Measurements from ENCODE around the gene RABGAP1L. TPM values are rescaled to one million over a fixed set of nuclear protein-coding genes. Genes with fewer than 3 reads are reported as not detected.

RABGAP1L gene
- total RNA-seq, 4 donors from 2014 or later, result 70.5 to 100 (median 92.6) TPM

DNA sequence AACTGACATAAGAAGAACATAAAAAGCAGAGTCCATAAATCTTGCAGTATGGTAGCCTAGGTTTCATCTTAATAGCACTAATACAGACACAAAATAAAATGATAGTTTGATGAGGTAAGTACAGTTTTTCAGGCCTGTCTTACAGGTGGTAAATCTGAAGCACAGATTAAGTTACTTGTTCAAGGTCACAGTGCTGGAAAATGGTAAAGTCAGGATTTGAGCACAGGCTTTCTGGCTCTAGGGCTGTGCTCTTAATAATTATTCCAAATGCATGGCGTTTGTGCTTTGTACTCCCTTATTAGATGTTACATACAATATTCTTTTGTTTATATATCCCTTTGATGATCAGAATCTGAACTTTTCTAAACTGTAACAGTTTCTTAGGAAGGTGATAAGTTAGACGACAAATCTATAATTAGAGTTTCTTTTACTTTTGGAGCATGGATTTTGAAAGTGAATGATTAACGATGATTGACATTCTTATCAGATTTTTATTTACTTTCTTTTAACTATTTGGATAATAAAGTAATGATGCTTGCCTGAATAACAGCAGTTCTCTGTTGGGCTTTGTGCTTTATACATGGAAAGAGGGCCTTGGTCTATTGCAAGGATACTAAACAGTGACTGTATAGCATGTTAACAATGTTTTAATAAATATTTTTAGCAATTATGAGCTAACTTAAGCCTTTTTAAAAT lies 738.9 kb downstream of the RABGAP1L start:
- no peaks in the 10 kb centered on the region for H3K4me1 ChIP-seq
- intact Hi-C loops (cut with DNase I), result no loop called here
- 96% methylated on average over 3 of the region's 3 CpGs for WGBS, 2 donors
- no peak for TF ChIP-seq POLR2A (IDR thresholded peaks at IDR 0.05)
- TF ChIP-seq, protein P1, sequence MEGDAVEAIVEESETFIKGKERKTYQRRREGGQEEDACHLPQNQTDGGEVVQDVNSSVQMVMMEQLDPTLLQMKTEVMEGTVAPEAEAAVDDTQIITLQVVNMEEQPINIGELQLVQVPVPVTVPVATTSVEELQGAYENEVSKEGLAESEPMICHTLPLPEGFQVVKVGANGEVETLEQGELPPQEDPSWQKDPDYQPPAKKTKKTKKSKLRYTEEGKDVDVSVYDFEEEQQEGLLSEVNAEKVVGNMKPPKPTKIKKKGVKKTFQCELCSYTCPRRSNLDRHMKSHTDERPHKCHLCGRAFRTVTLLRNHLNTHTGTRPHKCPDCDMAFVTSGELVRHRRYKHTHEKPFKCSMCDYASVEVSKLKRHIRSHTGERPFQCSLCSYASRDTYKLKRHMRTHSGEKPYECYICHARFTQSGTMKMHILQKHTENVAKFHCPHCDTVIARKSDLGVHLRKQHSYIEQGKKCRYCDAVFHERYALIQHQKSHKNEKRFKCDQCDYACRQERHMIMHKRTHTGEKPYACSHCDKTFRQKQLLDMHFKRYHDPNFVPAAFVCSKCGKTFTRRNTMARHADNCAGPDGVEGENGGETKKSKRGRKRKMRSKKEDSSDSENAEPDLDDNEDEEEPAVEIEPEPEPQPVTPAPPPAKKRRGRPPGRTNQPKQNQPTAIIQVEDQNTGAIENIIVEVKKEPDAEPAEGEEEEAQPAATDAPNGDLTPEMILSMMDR (IDR thresholded peaks at IDR 0.05), result no peak
- no peaks in the 10 kb centered on the region for H3K27me3 ChIP-seq
- no peaks in the 10 kb centered on the region for H3K9me3 ChIP-seq
- H3K27ac ChIP-seq, result no peak overlapping the region
- no peak overlapping the region for H3K4me3 ChIP-seq (replicated peaks in 1 of 3)
- DNase-seq, result no peak
- no peaks in the 10 kb centered on the region for H3K36me3 ChIP-seq

DNA sequence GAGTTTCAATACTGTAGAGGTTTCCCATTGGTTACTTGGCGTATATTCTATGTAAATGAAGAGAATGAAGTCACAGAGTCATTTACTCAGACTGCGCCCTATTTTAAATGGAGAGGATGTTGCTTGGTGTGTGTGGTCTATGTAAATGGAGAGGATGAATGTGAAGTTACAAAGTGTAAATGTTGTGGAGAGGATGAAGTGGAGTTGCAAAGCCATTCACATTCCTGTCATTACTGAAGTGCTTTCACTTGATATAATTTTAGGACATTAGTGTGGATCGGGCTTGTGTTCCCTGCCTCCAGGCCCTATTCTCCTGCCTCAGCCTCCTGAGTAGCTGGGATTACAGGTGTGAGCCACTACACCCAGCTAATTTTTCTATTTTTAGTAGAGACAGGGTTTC lies 741.0 kb downstream of the RABGAP1L start:
- no peak overlapping the region for H3K27ac ChIP-seq
- H3K36me3 ChIP-seq, result no peaks in the 10 kb centered on the region
- no peak for DNase-seq
- H3K4me3 ChIP-seq (replicated peaks in 1 of 3), result no peak overlapping the region
- no peaks in the 10 kb centered on the region for H3K9me3 ChIP-seq
- TF ChIP-seq POLR2A (IDR thresholded peaks at IDR 0.05), result no peak
- TF ChIP-seq, protein P1 (IDR thresholded peaks at IDR 0.05), result no peak
- intact Hi-C loops (cut with DNase I), result no loop called here
- no peaks in the 10 kb centered on the region for H3K27me3 ChIP-seq
- WGBS, 2 donors, result 96 to 97% methylated on average over 3 of the region's 3 CpGs
- H3K4me1 ChIP-seq, result no peaks in the 10 kb centered on the region

DNA sequence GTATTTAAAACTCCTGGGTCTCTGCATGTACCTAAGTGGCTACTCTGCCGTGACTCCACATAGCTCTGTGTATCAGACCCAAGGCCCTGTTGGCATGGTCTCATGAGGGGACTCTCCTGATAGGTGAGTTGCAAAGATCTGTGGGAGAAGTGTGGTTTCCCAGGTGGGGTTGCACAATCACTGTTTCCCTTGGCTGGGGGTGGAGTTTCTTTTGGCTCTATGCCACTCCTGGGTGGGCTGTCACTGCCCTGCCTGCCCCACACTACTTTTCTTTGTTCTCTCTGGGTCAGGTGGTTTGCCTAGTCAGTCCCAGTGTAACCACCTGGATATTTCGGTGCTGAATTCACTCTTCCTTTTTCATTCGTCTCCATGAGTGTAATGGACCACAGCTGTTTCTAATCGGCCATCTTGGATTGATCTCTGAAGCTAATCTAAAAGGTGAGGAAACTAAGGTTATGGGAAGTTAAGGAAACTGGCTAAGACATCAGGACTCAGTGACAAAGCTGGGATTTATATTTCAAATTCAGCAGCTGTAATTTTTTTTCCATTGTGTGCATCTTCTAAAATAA lies 743.3 kb downstream of the RABGAP1L start:
- Histone ChIP-seq H3K27me3 (no peaks in the 10 kb centered on the region), H3K36me3 (no peaks in the 10 kb centered on the region), H3K4me1 (no peaks in the 10 kb centered on the region), H3K4me3 (replicated peaks in 1 of 3) (no peak overlapping the region), H3K9me3 (no peaks in the 10 kb centered on the region), H3K27ac (no peak overlapping the region)
- DNase-seq, result no peak
- TF ChIP-seq POLR2A (IDR thresholded peaks at IDR 0.05), result no peak
- TF ChIP-seq, protein P1 (IDR thresholded peaks at IDR 0.05), result no peak
- 74 to 84% methylated on average over 4 of the region's 4 CpGs for WGBS, 2 donors
- intact Hi-C loops (cut with DNase I), result no loop called here

GRCh38 chr1:174911606-174912005 lies 752.3 kb downstream of the RABGAP1L start:
- H3K4me3 ChIP-seq (replicated peaks in 1 of 3), result no peak overlapping the region
- no peak for TF ChIP-seq POLR2A (IDR thresholded peaks at IDR 0.05)
- TF ChIP-seq, protein P1 (IDR thresholded peaks at IDR 0.05), result no peak

DNA sequence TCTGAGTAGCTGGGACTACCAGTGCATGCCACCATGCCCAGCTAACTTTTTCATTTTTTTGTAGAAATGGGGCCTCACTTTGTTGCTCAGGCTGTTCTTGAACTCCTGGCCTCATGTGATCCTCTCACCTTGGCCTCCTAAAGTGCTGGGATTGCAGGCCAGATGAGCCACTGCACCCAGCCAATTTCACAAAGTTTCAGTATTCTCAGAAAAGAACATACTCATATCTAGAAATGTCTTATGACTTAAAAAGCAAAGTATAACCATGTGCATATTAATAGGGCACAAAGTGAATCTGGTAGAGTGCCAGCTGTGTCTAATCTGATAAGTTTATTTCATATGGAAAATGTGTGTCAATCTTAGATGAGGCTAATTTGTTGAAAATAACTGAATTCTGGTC lies 752.9 kb downstream of the RABGAP1L start:
- TF ChIP-seq POLR2A (IDR thresholded peaks at IDR 0.05), result no peak
- TF ChIP-seq, protein P1 (IDR thresholded peaks at IDR 0.05), result no peak
- H3K27me3 ChIP-seq, result no peaks in the 10 kb centered on the region
- H3K27ac ChIP-seq, result no peak overlapping the region
- H3K4me3 ChIP-seq (replicated peaks in 1 of 3), result no peak overlapping the region
- no peaks in the 10 kb centered on the region for H3K36me3 ChIP-seq
- H3K9me3 ChIP-seq, result no peaks in the 10 kb centered on the region
- intact Hi-C loops (cut with DNase I), result no loop called here
- DNase-seq, result no peak
- no peaks in the 10 kb centered on the region for H3K4me1 ChIP-seq

More at GRCh38 chr1:174911606-174912005, 752.3 kb downstream of the RABGAP1L start:
- intact Hi-C loops (cut with DNase I), result no loop called here
- Histone ChIP-seq H3K4me1 (no peaks in the 10 kb centered on the region), H3K9me3 (no peaks in the 10 kb centered on the region), H3K27ac (no peak overlapping the region), H3K36me3 (no peaks in the 10 kb centered on the region), H3K27me3 (no peaks in the 10 kb centered on the region)
- 94 to 97% methylated on average over 3 of the region's 3 CpGs for WGBS, 2 donors
- DNase-seq, result no peak

Data from thyroid gland (tissue), 4 donors.